H1 (cell line): ENCODE results near the gene COPS9. TPM values are rescaled to one million over a fixed set of nuclear protein-coding genes. Genes with fewer than 3 reads are reported as not detected.

ENCODE experiments used
- CTCF ChIA-PET: fragments of 300-600 bp; sonication (Branson Sonifier 250); formaldehyde crosslinking; loops from one replicate; lab custom pipeline; 2021; ENCODE audit not compliant: partially characterized antibody; lab: Charles Lee
- POLR2A ChIA-PET: fragments of 300-600 bp; sonication (Branson Sonifier 250); formaldehyde crosslinking; loops from one replicate; lab custom pipeline; 2021; ENCODE audit warnings: inconsistent platforms; ENCODE audit not compliant: partially characterized antibody; lab: Charles Lee
- DNase-seq, 2 experiments: peaks; one replicate each; pipeline versions ENCODE4 v3.0.0 to v3.0.0-alpha.2; 2010 to 2022; ENCODE audit warnings: low spot score in 2 of 2, low read depth in 1 of 2, mixed read lengths in 1 of 2
- FAIRE-seq: peaks from 2 replicates; lab custom pipeline; 2011; peaks lifted over from hg19 to GRCh38; lab: Jason Lieb, UNC
- H2AFZ ChIP-seq: 2 replicates; pipeline ENCODE4 v1.8.1; 2012; ENCODE audit warnings: low read length, inconsistent platforms
- H2AK5ac ChIP-seq: 2 replicates; pipeline ENCODE4 v1.6.1; 2013; ENCODE audit warnings: low read depth, low read length
- H2BK120ac ChIP-seq: replicated peaks from 2 replicates; pipeline ENCODE3; 2013; ENCODE audit warnings: low read depth, low read length, inconsistent platforms
- H2BK12ac ChIP-seq: 2 replicates; pipeline ENCODE4 v1.6.1; 2013; ENCODE audit warnings: low read depth, low read length
- H2BK15ac ChIP-seq: 2 replicates; pipeline ENCODE4 v1.6.1; 2013; ENCODE audit warnings: low read length
- H2BK20ac ChIP-seq: 2 replicates; pipeline ENCODE4 v1.6.1; 2013; ENCODE audit warnings: low read length
- H2BK5ac ChIP-seq: 2 replicates; pipeline ENCODE4 v1.6.1; 2013; ENCODE audit warnings: low read depth, low read length
- H3K14ac ChIP-seq: 2 replicates; pipeline ENCODE4 v1.6.1; 2013; ENCODE audit warnings: inconsistent platforms; ENCODE audit not compliant: insufficient read length
- H3K18ac ChIP-seq: 2 replicates; pipeline ENCODE4 v1.6.1; 2013; ENCODE audit warnings: low read length; ENCODE audit errors: extremely low read depth
- H3K23ac ChIP-seq: 2 replicates; pipeline ENCODE4 v1.6.1; 2013; ENCODE audit warnings: inconsistent platforms; ENCODE audit not compliant: insufficient read length
- H3K23me2 ChIP-seq: 2 replicates; pipeline ENCODE4 v1.6.1; 2013; ENCODE audit warnings: low read depth, low read length
- H3K27ac ChIP-seq: 2 replicates; pipeline ENCODE4 v1.6.1; 2011; ENCODE audit warnings: low read depth, low read length, inconsistent platforms
- H3K27me3 ChIP-seq, 4 experiments: replicated peaks in 1 of 4; 1 replicate in 1 of 4; 2 replicates in 3 of 4; pipeline versions ENCODE4 v1.6.1 to v1.8.1; 2011 to 2013; ENCODE audit warnings: low read length in 3 of 4, mild to moderate bottlenecking in 3 of 4, inconsistent platforms in 2 of 4, mixed read lengths in 2 of 4, moderate library complexity in 1 of 4; ENCODE audit not compliant: control insufficient read depth in 3 of 4, insufficient read depth in 3 of 4; ENCODE audit errors: extremely low read depth in 1 of 4
- H3K36me3 ChIP-seq, 4 experiments: 2 replicates each; pipeline versions ENCODE4 v1.6.1 to v1.8.1; 2011 to 2013; ENCODE audit warnings: mild to moderate bottlenecking in 4 of 4, low read length in 3 of 4, moderate library complexity in 2 of 4, control low read depth in 1 of 4, inconsistent platforms in 1 of 4; ENCODE audit not compliant: insufficient read depth in 4 of 4, control insufficient read depth in 2 of 4
- H3K4ac ChIP-seq: replicated peaks from 2 replicates; pipeline ENCODE3; 2013; ENCODE audit warnings: low read length, low read depth, mixed read lengths, inconsistent platforms; ENCODE audit not compliant: insufficient read length
- H3K4me1 ChIP-seq, 4 experiments: replicated peaks in 1 of 4; 1 replicate in 1 of 4; 2 replicates in 3 of 4; pipeline versions ENCODE4 v1.6.1 to v1.8.1; 2011 to 2013; ENCODE audit warnings: low read length in 3 of 4, inconsistent platforms in 2 of 4, mixed read lengths in 1 of 4; ENCODE audit not compliant: insufficient read depth in 4 of 4, control insufficient read depth in 3 of 4
- H3K4me2 ChIP-seq, 2 experiments: 2 replicates each; pipeline versions ENCODE4 v1.6.1 to v1.8.1; 2011 to 2013; ENCODE audit warnings: low read depth in 2 of 2, low read length in 2 of 2, control low read depth in 1 of 2, inconsistent platforms in 1 of 2, mild to moderate bottlenecking in 1 of 2; ENCODE audit not compliant: insufficient read depth in 1 of 2
- H3K4me3 ChIP-seq, 4 experiments: fragments of 200-600, 300-600 bp in 1 of 4; sonication (generic), shearing (Covaris generic), sonication (Bioruptor Twin) in 1 of 4; 2 replicates each; pipeline versions ENCODE4 v1.5.1 to v1.8.1; 2011 to 2016; ENCODE audit warnings: low read length in 4 of 4, low read depth in 3 of 4, control low read depth in 2 of 4, inconsistent platforms in 2 of 4, mild to moderate bottlenecking in 2 of 4, mixed read lengths in 1 of 4, moderate library complexity in 1 of 4; ENCODE audit not compliant: insufficient read depth in 2 of 4; ENCODE audit errors: extremely low read depth in 1 of 4
- H3K56ac ChIP-seq: replicated peaks from 2 replicates; pipeline ENCODE3; 2013; ENCODE audit warnings: low read depth, mild to moderate bottlenecking, mixed read lengths, low read length, inconsistent platforms; ENCODE audit not compliant: insufficient read length
- H3K79me1 ChIP-seq: 2 replicates; pipeline ENCODE4 v1.6.1; 2013; ENCODE audit warnings: low read depth, low read length, control low read depth
- H3K79me2 ChIP-seq, 2 experiments: 2 replicates each; pipeline versions ENCODE4 v1.6.1 to v1.8.1; 2012 to 2013; ENCODE audit warnings: low read length in 2 of 2, mild to moderate bottlenecking in 2 of 2, inconsistent platforms in 1 of 2; ENCODE audit not compliant: insufficient read depth in 2 of 2, control insufficient read depth in 1 of 2
- H3K9ac ChIP-seq, 4 experiments: replicated peaks in 1 of 4; 1 replicate in 1 of 4; 2 replicates in 3 of 4; pipeline versions ENCODE4 v1.6.1 to v1.8.1; 2011 to 2013; ENCODE audit warnings: low read depth in 3 of 4, low read length in 3 of 4, control low read depth in 2 of 4, mild to moderate bottlenecking in 2 of 4, moderate library complexity in 2 of 4, inconsistent platforms in 1 of 4; ENCODE audit errors: extremely low read depth in 1 of 4
- H3K9me3 ChIP-seq, 2 experiments: 2 replicates each; pipeline versions ENCODE4 v1.6.1 to v1.8.1; 2012 to 2013; ENCODE audit warnings: mild to moderate bottlenecking in 2 of 2, moderate library complexity in 2 of 2, control low read depth in 1 of 2, inconsistent platforms in 1 of 2, low read depth in 1 of 2, low read length in 1 of 2, mixed read lengths in 1 of 2; ENCODE audit not compliant: insufficient read depth in 2 of 2
- H4K20me1 ChIP-seq, 2 experiments: replicated peaks in 1 of 2; 2 replicates each; pipeline versions ENCODE3 to v1.8.1; 2011 to 2013; ENCODE audit warnings: inconsistent platforms in 2 of 2, low read length in 2 of 2, mild to moderate bottlenecking in 1 of 2; ENCODE audit not compliant: insufficient read depth in 2 of 2, control insufficient read depth in 1 of 2
- H4K5ac ChIP-seq: 2 replicates; pipeline ENCODE4 v1.6.1; 2013; ENCODE audit warnings: low read length, low read depth, mixed read lengths, inconsistent platforms; ENCODE audit not compliant: insufficient read length
- H4K8ac ChIP-seq: 2 replicates; pipeline ENCODE4 v1.8.0; 2013; ENCODE audit warnings: mild to moderate bottlenecking, moderate library complexity, low read length, inconsistent platforms; ENCODE audit not compliant: insufficient read depth; ENCODE audit errors: extremely low read depth
- H4K91ac ChIP-seq: replicated peaks from 2 replicates; pipeline ENCODE3; 2013; ENCODE audit warnings: low read length, mixed read lengths, inconsistent platforms; ENCODE audit not compliant: insufficient read length
- KDM4A ChIP-seq: IDR thresholded peaks from one replicate; pipeline ENCODE4 v1.7.1; 2012; ENCODE audit warnings: low read depth, mild to moderate bottlenecking, moderate library complexity, low read length, inconsistent platforms; ENCODE audit not compliant: severe bottlenecking
- MAX ChIP-seq: IDR thresholded peaks from 2 replicates; pipeline ENCODE4 v1.6.1; 2012; ENCODE audit warnings: inconsistent platforms
- TEAD4 ChIP-seq: IDR thresholded peaks from 2 replicates; pipeline ENCODE4 v1.6.1; 2012; ENCODE audit warnings: low read depth, low read length, inconsistent platforms, mixed read lengths
- WGBS, 2 experiments: shearing (Covaris generic) in 1 of 2; methylation state at CpG; one replicate each; pipeline versions ENCODE4 v1.1.6 to v1.1.7; 2013 to 2015; ENCODE audit warnings: low lambda C conversion rate in 2 of 2, mixed read lengths in 2 of 2, inconsistent platforms in 1 of 2, low coverage in 1 of 2, missing lambda C conversion rate in 1 of 2; ENCODE audit not compliant: insufficient replicate concordance in 2 of 2, insufficient coverage in 1 of 2, insufficient read length in 1 of 2; ENCODE audit errors: extremely low coverage in 1 of 2, missing lambda C conversion rate in 1 of 2; 5-methylcytosine and 5-hydroxymethylcytosine counted together
- polyA plus RNA-seq, 7 experiments: library from polyadenylated mRNA; depleted of rRNA in 3 of 7; stranded (reverse) in 5 of 7; unstranded in 2 of 7; fragments of >200 nt in 5 of 7; fragments of 200-250 nt in 2 of 7; gene quantifications; 1 replicate in 5 of 7; 2 replicates in 1 of 7; 4 replicates in 1 of 7; pipeline versions ENCODE4 v1.2.1 to v1.2.3, GENCODE V29; 2011 to 2013; ENCODE audit warnings: missing spikeins in 2 of 7, mixed read lengths in 2 of 7
- total RNA-seq: library from RNA; stranded (reverse); fragmentation: NEBNext Ultra II Directional; extraction: Animal tissue kit (Norgen Biotek cat#: 25700); gene quantifications from 2 replicates; pipeline ENCODE4 v1.2.1, GENCODE V29; 2021

Gene COPS9
- total and polyA plus RNA-seq, 2 of the 8 experiments (the other 6 are each of a cell fraction or from before 2014, with no cell fraction given), result 154 to 234 TPM

DNA sequence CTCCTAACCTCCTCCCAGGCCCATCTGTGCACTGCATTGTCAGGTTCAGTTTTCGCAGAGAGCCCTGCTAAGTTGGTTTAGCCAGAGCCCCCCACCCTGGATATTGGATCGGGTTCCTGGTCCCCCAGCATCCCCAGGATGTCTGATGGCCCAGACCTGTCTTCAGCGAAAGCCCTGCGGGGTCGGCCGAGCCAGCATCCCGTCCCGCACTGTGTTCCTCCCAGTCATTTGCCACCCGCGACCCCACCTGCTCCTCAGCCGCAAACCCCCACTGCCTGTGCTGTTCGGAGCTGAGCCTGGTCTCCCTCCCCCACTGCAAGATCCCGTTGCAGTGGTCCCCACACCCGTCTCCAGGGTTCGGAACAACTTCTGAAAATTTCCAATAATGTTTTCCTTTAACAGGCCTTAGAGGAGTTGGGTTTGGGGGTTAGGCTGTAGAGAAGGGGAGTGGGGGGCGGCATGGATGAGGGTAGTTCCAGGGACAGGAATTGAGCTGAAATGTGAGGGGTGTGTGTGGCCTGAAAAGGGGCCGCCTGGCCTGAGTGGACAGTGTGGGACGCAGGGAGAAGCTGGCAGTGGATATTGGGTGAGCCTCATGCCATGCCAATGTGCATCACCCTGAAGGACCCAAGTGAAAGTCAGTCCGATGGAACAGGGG is 1.6 kb upstream of the COPS9 start:
- no peak overlapping the region for H2BK20ac ChIP-seq
- 95% methylated on average over 19 of the region's 19 CpGs; no CpG with 5 or more reads in 1 of the 2 experiments for WGBS, 2 experiments
- no peak for DNase-seq

More for the DNA sequence above, 1.6 kb upstream of the COPS9 start:
- Histone ChIP-seq H4K20me1 (peaks cover 13 to 14% of the 10 kb centered on the region in 2 experiments), H3K18ac (no peak overlapping the region; the same call in 1 of the 2 replicates), H3K14ac (no peak overlapping the region), H4K8ac (no peak overlapping the region), H3K27me3 (peaks cover 0 to 8% (median 6%) of the 10 kb centered on the region in 4 experiments; a peak in 5 of 7 replicates), H4K91ac (peak overlapping the region; percentile 42), H3K23me2 (peaks cover 14% of the 10 kb centered on the region; the same call in 1 of the 2 replicates), H3K56ac (no peak overlapping the region), H3K36me3 (peaks cover 0 to 12% (median 6%) of the 10 kb centered on the region in 4 experiments; a peak in 5 of 8 replicates), H3K4me3 (no peak overlapping the region), H2BK120ac (no peak overlapping the region), H3K9me3 (no peaks in the 10 kb centered on the region), H3K79me2 (peaks cover 13 to 23% of the 10 kb centered on the region in 2 experiments), H2BK5ac (no peak overlapping the region), H3K27ac (no peak overlapping the region), H2AFZ (peak overlapping the region; percentile 30), H2BK15ac (0 out of 2 replicates have a peak overlapping the region, but pooled peaks have one; percentile 46), H2AK5ac (no peak overlapping the region), H3K4me1 (peaks cover 0 to 25% (median 19%) of the 10 kb centered on the region in 4 experiments; a peak in 6 of 7 replicates), H2BK12ac (no peak overlapping the region), H3K23ac (no peak overlapping the region), H3K9ac (no peak overlapping the region), H4K5ac (no peak overlapping the region), H3K4me2 (no peak overlapping the region; a peak in 1 of 4 replicates), H3K4ac (no peak overlapping the region), H3K79me1 (peaks cover 10% of the 10 kb centered on the region)
- no peak for FAIRE-seq
- CTCF ChIA-PET, result interaction anchor here (1.0 kb wide), 1 partner anchor 159 kb away, joined by 3 read pairs; no protein-coding TSS in a partner anchor
- POLR2A ChIA-PET, result interaction anchor here (0.6 to 1.4 kb wide), 2 partner anchors 9 to 1805 kb away, joined by 3 to 5 read pairs; no protein-coding TSS in a partner anchor
- TF ChIP-seq TEAD4 (no peak), MAX (no peak), KDM4A (no peak)
